CD1c-positive myeloid dendritic cell (primary cell): ENCODE measurements around the gene GSN.

Source experiments
- DNase-seq: peaks from one replicate; pipeline ENCODE4 v3.0.0-alpha.2; 2016; ENCODE audit errors: extremely low spot score

GSN gene

DNA sequence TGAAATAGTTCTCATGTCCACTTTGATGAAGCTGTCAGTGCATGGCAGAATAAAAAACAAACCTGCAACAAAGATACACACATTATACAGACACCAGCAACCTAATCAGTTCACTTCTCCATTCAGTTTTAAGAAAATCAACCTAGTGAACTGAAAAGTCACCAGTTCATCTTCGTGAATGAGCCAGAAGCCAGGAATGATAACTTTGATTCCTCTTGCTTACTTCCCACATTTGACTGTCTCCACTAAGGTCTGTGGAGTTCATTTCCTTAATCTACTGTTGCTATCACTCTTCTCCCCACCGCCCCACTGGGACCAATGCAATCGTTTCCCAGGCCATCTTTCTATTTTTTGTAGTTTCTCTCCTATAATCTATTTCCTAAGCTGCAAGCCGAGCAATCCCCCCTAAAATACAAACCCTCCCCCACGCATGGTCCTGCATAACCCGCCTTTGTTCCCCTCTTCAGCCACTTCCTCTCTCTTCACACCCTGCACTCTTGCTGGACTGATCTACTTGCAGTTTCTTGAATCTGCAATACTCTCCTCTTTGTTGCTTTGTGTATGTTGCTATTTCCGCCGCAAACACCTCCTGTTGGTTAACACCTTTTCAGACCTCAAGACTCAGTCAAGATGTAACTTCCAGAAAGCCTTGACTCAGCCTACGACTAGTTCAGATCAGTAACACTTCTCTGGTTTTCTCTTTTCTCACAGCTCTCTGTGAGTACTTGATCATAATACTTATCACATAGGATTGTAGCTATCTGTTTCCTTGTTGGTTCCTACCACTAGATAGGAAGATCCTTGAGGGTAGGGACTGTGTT is 85.5 kb downstream of the GSN start:
- DNase-seq = peak; percentile 56

DNA sequence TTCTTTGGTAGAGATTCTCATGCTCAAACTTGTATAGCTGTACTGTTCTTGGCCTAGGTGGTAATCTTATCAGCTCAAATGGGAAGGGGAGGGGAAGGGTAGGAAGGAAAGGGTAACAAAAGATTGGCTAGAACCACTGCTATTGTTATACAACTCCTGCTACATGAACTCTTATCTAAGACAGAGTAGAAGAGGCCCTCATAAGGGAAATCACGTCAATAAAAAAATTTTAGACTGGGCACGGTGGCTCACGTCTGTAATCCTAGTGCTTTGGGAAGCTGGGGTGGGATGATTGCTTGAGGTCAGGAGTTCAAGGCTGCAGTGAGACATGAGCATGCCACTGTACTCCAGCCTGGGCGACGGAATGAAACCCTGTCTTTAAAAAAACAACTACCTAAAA is 86.2 kb downstream of the GSN start:
- DNase-seq = no peak

DNA sequence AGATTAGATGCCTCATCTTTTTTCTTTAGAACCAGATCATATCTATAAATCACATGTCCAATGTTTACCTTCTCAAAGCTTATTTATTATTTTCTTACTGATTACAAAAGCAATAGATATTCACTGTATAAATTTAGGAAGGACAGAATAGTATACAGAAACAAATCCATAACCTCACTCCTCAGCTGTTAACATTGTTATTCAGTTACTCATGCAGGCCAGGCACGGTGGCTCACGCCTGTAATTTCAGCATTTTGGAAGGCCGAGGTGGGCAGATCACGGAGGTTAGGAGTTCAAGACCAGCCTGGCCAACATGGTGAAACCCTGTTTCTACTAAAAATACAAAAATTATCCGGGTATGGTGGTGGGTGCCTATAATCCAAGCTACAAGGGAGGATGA is 86.8 kb downstream of the GSN start:
- DNase-seq = no peak

DNA sequence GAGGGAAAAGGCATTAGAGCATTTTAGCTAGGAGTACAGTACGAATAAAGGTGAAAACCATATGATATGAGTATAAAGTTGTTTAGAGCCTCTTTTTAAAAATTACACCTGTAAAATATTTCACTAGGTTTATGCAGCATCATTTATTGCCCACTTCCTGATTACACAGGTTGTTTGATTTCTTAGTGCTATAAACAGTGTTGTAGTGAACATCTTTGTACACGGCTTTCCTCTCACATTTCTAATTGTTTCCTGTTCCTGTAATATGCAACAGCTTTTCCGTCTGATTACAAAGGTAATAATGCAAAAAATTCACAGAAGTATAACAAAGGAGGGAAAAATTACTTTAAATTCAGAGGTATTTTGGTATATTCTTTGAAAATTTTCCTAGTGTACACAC is 89.0 kb downstream of the GSN start:
- no peak for DNase-seq

DNA sequence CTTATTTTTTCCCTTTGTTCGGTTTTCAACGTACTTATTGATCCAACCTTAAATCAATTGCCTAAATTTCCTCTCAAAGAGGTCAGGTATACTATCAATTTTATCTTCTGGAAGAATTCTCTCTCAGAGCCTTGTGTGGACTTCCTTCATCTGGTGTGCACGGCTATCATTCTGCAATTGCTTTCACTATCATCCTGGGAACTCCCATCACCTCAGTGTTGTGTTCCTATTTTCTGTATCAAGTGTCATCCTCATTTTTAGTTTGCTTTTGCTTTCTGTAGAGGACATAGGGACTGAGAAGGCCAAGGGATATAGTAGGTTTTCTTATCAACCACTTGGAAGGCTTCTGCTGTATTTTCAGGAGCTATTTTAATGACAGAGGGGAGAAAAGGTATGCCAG is 90.8 kb downstream of the GSN start:
- peak; percentile 27 for DNase-seq

DNA sequence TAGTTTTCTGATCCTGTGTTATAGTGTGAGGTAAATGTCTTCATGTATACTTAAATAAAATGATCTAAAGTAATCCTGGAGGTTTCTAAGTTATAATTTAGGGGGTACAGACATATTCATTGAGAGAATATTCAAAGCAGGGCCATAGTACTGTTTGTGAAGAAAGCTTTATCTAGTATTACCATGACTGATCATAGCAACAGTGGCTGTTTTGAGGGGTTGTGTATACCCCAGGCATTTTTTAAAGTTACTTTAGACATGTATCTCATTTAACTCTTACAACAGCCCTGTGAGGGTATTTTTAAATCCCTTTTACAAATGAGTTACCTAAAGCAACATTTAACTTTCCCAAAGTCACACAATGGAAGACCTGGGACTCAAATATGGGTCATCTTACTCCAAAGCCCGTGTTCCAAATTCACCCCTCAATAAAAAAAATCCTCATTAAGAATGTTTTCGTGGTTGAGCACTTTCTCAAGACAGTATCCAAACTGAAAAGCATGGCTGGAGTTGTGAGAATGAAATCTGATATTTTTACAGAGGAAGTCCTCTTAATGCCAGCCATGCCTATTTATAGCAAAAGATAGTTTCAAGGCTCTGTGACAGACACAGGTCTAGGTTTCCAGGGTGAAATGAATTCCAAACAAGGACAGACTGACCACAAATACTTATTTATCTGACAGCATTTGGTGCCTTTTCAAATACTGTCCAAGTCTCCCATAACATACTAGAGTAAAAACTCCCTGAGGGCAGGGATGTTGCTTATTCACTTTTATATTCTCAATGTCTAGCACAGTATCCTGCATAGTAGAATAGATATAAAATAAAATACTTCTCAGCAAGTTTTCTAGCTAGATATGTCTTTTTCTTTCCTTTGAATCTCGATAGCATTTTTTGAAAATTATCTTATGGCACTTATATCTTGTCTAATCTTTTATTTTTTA is 91.7 kb downstream of the GSN start:
- DNase-seq = no peak

DNA sequence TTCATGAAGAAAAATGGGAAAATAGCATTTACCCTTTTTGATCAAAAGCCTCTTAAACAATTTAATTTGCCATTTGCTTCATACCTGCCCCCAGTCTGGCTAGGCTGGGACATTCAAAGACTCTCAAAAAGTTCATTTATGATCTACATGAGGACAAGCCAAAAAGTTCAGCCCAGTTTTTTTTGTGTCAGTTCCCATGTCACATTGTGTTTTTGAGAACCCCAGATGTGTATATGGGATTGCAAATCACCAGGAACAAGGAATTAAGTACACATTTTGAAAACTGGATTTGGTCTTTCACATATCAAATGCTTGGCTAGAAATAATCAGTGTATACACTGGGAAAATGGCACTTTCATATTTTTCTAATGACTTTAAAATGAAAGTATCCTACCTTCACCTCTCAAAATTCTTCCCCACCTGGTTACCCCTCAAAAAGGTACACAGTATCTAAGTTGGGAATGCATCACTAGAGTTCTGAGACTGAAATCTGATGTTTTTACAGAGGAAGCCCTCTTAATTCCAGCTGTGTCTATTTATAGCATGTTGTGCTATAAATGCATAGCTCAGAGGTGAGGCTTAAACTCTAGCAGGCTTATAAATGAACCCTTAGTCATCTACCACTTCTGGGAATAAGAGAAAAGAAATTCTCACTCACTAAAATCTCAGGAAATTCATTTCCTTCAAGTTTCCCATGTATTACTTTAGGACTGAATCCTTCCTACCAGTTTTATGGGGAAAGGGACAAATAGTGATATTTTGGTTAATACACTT is 92.8 kb downstream of the GSN start:
- no peak for DNase-seq

DNA sequence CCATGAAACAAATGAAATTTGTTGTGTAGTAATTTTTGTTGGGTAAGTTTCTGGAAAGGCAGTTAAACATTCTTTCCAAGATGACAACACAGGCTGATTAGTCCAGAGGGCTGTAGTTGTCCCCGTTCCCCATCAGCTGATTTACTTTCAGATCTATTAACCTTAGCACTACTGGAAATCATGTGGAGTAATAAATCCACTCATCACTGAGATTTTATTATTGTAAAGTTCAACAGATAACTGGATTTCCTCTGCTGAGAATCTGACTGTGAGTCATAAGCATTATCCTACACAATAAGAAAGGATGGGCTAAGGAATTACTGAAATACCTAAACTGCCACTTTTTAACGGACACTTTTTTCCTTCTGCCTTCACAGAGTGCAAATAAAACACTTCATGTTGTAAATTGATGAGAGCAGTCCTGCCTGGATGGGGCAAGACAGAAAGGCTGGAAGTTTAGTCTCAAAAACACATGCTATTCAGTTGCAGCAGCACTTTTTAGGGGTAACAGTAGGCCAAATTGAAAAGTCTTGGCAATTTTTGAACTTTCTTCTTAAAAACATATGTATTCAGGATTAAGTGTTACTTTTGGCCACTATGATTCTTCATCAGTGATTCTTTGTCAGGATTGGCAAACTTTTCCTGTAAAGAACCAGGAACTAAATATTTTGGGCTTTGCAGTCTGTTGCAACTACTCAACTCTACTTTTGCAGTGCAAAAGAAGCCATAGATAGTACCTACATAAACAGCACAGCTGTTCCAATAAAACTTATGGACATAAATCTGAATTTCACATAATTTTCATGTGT is 95.1 kb downstream of the GSN start:
- peak; percentile 43 for DNase-seq

DNA sequence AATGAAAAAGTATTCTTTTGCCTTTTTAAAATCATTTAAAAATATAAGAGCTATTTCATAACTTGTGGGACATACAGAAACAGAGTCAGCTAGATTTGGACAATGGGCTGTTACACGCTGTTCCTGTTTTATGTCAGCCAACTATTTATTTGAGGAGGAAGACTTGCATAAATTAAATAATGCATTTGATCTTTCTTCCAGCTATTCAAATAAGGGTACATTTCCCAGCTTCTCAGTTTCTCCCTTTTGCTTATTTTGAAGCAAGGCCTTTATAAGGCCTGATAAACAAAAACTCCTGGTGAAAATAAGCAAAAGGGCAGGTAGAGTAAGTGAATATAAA is 95.6 kb downstream of the GSN start:
- peak; percentile 46 for DNase-seq

DNA sequence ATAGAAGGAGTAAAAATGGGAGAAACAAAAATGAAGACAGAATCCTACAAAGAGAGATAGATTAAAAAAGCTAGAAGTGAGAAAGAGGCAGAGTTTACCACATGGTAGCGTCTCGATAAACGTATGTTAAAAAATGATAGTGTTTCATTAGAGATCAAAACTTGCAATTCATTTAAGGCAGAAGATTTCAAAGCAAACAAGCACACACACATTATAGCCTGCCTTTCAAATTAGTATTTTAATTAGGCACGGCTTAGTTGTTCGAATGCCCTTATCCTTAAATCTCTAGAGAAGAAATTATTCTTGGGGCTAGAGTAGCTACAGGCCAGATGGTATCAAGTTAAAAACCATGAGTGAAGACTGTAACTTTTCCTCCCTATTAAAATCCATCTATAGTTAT is 96.1 kb downstream of the GSN start:
- DNase-seq = no peak

DNA sequence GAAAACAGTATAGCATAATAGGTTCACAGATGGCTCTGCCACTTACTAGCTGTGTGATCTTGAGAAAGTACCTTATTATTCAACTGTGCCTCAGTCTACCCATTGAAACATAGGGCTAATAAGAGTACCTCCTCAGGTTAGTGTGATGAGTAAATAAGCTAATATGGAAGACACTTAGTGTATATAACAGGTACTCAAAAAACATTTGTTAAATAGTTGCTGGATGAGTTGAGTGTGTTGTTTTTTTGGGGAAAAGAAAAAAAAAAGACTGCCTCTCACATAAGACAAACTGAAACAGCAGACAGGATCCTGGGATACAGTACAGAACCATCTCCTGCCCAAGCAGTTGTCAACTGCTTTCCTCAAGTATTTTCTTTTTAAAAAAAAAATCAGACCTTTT is 96.9 kb downstream of the GSN start:
- no peak for DNase-seq

DNA sequence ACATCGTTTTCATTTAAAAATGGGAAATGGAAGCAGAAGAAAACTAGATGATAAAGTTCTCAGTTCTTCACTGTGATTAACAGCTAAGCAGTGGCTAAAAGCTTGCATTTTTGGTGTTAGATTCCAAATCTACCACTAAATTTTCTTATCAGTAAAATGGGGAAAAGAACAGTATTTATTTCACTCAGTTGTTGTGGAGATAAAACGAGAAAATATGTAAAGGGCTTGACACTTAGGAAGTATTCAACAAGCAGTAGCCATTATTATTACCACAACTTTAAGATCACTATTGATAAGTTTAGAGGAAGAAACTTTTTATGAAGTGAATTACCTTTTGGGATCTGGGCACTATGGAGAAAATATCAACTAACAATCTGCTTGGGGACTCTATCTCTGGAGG is 97.6 kb downstream of the GSN start:
- DNase-seq = no peak

DNA sequence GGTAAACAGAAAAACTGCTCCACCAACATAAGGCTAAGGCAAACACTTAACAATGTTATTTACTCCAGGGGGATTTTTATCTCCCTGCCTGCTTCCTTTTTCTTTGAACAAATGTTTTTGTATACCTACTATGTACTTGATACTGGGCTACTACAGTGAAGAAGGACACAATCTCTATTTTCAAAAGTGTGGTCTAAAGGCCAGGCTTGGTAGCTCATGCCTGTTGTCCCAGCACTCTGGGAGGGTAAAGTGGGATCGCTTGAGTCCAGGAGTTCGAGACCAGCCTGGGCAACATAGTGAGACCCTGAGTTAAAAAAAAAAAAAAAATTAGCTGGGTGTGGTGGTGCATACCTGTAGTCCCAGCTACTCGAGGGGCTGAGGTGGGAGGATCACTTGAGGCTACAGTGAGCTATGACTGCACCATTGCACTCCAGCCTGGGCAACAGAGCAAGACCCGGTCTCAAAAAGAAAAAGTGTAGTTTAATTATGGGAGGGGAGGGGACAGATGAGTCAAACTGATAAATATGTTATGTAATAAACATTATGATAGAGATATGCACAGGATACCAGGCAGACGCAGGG is 98.7 kb downstream of the GSN start:
- DNase-seq = no peak

DNA sequence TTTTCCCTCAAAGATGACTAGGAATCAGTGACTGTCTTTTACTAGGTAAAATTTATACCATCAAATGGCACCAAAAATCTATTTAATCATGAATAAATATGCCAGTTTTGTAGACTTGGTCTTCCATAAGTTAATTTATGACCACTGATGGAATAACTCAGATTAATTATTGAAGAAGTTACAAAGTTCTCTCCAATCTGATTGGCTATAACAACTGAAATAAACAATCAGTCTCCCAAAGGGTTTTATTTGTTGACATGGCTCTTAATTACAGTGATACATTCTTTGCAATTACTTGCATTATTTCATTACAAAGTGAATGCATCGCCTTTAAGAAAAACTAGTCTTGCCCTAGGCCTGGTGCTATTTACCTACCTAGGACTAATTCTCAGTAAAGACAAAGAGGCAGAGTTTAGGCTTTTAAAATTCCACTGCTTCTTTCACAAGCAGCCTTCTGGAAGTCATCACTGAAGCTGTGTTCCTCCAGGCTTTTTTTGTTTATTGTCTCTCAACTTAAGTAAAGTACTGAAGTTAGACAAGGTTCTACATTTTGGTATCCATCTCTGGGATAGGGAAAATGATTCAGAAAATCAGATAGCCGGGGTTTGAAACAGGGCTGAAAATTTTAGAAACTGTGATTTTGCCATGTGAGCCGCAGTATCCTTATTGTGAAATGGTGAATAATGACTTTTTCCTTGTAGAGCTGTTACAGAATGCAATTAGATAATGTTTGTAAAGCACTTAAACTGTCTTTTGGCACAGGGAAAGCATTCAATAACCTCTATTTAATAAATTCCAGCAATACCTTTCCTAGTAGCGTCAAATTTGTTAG is 99.6 kb downstream of the GSN start:
- DNase-seq = no peak

DNA sequence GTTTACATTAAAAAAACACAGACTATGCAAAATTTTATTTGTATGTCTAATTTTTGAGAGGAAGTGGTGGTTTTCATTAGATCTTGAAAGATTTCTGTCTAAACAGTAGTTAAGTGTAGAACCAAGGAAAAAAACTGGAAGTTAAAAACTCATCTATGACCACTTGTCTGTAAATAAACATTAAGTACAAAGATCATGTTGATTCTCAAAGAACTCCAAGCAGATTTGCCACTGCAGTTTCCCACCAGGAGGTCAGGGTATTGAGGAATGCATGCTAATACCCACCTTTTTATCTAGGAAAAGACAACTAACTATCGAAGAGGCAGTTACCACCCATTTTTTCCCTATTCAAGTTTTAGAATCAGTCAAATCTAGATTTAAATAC is 100.2 kb downstream of the GSN start:
- DNase-seq = peak; percentile 50

DNA sequence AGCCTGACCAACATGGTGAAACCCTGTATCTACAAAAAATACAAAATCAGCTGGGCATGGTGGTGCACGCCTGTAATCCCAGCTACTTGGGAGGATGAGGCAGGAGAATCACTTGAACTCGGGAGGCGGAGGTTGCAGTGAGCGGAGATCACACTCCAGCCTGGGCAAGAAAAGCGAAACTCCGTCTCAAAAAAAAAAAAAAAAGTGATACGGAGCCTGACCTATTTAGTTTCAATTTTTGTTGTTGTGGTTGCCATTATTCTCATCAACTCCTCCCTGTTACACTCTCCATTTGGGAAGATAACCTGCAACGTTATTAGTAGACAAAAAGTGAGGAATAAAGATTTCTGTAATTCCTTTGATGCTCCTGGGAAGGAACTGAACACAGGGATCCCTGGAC is 100.8 kb downstream of the GSN start:
- DNase-seq = no peak

DNA sequence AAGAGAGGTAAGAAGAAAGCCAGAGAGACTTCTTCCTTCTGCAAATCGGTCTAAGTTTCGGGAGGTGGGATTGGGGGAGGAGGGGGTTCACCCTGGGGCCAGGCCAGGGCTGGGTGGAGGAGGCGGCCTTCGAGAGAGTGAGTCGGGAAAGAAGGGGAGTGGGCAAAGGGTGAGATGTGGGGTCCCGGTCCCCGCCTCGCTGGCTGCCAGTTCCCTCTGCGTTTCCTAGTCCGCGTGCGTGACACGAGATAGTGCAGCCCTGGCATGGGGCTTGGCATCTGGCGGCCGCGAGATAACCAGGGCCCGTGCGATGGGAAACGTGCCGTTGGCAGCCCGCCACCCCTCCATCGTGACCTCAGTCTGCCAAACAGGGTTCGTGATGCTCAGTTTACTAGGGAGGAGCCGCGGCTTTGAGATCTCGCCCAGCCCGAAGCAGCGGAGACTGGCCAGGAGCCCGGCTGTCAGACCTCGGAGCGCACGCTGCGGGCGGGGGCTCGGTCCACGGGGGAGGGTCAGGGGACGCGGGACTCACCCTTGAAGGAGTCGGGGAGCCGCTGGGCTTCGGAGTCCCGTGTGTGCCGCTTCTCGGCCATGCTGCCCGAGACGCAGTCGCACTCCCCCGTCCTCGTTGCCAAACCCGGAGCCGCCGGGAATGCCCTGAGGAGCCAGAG is 101.8 kb downstream of the GSN start, which contains the start of gene STOM:
Gene STOM, minus strand, starts transcription at position 656 of the 671 bp plus-strand sequence. Its CDS starts 63 bp downstream, at position 593.
- peak; percentile 82 for DNase-seq

DNA sequence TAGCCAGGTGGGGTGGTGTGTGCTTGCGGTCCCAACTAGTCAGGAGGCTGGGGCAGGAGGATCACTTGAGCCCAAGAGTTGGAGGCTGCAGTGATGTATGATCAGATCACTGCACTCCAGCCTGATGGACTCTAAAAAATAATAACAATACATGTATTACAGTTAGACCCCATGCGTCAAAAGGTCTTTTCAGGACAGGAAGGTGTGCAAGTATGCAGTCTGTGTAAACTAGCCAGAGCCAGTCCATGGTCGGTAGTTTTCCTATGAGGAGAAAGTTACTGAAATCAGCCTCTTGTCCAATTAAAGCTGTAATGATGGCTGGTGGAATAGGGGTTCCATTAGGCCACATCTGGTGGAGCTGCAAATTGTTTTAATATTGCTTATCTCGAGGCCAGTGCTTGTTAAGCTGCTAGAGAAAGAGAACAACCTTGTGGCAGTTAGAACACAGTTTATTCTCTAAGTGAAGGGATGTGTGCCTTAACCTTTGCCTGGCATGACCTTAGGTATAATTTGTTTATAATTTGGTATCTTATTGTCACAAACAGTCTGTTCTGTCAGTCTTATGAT is 103.6 kb downstream of the GSN start:
- no peak for DNase-seq
